HG02938 (cell line): ENCODE results near the gene RAB3IL1.
"Not testable (repeated sequence)": the region's sequence is repeated elsewhere in the genome, so short reads cannot be mapped to it uniquely, and the experiment has no call there.

Experiments used
- ATAC-seq: cut with Tn5 transposase; IDR thresholded peaks from one replicate; pipeline ENCODE4 v1.9.1; 2021; ENCODE audit warnings: mild to moderate bottlenecking, moderate library complexity; ENCODE audit not compliant: unreplicated experiment

Gene RAB3IL1, protein sequence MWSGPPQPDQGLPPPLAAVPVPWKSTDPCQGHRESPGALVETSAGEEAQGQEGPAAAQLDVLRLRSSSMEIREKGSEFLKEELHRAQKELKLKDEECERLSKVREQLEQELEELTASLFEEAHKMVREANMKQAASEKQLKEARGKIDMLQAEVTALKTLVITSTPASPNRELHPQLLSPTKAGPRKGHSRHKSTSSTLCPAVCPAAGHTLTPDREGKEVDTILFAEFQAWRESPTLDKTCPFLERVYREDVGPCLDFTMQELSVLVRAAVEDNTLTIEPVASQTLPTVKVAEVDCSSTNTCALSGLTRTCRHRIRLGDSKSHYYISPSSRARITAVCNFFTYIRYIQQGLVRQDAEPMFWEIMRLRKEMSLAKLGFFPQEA

DNA sequence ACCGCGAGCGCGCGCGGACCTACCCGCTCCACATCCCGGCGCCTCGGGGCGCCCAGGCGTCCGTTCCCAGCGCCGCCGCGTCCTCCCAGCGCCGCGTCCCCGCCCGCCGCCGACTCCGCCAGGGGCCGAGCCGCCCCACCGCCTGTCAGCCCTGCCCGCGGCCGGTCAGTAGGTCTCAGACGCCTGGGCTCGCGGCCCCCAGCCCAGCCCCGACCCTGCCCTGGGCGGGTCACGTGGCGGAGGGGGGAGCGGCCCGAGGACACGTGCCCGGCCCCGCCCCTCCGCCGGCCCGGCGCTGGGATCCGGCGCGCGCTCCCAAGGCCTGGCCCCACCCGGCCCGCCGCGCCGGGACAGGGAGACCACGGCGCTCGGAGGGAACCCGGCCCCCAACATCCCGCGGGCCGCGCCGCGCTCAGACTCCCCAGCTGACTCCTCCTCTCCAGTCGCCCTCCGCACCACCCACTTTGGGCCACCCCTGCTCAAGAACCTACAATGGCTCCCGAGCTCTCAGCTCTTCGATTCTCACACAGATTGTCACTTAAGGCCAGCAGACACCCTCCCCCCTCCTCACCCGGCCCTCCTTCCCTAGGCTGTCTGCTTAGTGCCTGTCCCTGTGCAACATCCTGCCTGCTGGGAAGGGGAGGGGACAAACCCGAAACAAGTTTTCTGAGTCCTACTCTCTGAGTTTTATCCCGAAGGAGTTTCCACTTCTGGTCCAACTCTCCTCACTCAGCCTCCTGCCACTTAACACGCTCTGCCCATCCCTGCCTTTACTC is at the start of gene RAB3IL1:
TSS of gene RAB3IL1 (minus strand) at position 233 of the 776 bp plus-strand sequence. CDS start at position 34, 199 bp downstream.
- no peak for ATAC-seq

DNA sequence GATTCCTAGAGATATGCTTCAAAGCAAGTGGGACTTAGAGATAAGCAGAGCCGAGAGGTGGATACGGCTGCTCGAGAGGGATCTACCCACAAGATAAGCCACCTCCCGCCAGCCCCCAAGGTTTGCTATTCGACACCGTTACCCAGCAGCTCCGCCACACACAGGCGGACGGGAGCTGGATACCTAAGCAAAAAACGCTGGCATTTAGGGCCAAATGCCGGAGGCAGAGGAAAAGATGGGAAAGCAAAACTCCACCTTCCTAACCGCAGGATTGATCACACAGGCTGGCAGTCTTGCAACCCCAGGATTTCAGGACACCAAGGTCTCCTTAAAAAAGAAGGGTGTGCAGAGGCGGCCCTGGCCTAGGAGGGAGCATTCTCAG is 49.4 kb upstream of the RAB3IL1 start:
- no peak for ATAC-seq

DNA sequence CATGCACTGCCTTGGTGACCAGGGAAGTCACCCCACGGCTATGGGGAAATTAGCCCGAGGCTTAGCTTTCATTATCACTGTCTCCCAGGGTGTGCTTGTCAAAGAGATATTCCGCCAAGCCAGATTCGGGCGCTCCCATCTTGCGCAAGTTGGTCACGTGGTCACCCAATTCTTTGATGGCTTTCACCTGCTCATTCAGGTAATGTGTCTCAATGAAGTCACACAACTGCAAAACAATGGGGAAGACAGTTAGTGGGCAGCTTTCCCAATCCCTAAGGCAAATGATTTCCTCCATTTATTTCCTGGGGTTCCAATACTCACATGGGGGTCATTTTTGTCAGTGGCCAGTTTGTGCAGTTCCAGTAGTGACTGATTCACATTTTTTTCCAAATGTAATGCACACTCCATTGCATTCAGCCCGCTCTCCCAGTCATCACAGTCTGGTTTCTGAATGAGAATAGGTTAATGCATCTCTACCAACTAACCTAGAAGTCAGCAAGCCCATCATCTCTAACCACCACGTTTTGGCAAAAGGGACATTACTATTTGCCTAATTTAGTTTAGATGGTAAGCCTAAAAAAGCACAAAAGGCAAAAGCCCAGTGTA is 47.4 kb upstream of the RAB3IL1 start:
- ATAC-seq = not testable (repeated sequence)

DNA sequence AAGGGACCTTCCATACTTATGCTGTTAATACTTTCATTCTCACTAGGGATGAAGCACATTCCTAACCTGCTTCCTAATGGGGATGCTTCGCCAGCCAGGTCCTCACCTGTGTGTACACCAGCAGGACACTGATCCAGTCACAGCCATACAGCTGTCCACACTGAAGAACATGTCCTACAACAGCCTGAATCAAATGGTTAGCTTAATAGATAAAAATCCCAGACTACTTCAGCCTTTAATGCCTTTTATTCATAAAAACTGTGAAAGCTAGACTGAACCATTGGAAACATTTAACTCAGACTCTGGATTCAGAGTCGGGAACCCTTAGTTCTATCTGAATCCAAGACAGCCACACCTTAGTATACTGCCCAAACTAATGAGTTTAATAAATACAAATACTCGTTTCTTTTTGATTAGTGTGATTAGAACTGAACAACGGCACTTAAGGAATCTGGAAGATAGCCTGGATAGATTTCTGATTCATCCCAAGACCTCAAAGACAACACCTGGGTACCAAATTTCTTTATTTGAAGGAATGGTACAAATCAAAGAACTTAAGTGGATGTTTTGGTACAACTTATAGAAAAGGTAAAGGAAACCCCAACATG is 46.8 kb upstream of the RAB3IL1 start:
- ATAC-seq = no peak

DNA sequence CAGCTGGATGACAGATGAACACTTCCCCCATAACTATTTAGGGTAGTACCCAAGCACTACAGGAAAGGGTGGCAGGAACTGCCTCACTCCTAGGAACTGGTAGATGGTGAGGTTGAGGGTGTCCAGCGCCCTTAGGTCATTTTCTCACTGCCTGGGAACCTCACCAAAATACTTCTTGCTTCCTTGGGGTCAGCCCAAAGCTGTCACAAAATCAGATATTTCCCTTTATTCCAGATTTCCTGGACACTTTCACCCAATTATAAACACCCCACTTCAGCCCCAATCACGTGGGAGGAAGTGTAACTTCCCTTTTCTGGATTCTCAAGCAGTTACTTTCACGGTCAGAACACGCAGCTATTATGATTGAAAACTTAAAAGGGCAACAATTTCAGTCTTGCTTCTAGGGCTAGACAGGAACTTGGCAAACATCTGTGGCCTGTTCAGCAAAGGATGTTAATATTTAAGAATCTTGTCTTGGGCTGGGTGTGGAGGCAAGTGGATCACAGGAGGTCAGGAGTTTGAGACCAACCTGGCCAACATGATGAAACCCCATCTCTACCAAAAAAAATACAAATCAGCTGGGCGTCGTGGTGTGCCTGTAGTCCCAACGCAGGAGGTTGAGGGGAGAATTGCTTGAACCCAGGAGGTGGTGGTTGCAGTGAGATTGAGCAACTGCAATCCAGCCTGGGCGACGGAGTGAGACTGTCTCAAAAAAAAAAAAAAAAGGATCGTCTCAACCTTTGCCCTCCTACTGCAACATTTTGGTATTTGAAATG is 46.1 kb upstream of the RAB3IL1 start:
- ATAC-seq = no peak

DNA sequence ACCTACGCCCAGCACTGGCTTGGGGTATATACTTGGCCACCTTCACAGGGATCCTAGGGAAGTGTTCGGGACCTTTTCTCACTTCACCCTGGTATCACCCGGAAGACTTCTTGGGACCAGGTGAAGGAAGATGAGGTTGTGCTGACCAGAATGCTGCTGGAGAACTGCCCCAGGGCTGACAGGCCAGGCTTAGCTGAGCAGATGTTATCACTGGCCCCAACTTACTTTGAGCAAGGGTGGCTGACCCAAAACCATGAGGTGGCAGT is 45.6 kb upstream of the RAB3IL1 start:
- no peak for ATAC-seq

DNA sequence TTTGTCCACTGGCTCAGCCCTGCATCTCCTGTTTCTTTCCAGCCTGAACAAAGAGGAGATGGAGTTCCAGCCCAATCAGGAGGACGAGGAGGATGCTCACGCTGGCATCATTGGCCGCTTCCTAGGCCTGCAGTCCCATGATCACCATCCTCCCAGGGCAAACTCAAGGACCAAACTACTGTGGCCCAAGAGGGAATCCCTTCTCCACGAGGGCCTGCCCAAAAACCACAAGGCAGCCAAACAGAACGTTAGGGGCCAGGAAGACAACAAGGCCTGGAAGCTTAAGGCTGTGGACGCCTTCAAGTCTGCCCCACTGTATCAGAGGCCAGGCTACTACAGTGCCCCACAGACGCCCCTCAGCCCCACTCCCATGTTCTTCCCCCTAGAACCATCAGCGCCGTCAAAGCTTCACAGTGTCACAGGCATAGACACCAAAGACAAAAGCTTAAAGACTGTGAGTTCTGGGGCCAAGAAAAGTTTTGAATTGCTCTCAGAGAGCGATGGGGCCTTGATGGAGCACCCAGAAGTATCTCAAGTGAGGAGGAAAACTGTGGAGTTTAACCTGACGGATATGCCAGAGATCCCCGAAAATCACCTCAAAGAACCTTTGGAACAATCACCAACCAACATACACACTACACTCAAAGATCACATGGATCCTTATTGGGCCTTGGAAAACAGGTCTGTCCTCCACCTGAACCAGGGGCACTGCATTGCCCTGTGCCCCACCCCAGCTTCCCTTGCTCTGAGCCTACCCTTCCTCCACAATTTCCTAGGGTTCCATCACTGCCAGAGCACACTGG is 45.0 kb upstream of the RAB3IL1 start:
- ATAC-seq = no peak

DNA sequence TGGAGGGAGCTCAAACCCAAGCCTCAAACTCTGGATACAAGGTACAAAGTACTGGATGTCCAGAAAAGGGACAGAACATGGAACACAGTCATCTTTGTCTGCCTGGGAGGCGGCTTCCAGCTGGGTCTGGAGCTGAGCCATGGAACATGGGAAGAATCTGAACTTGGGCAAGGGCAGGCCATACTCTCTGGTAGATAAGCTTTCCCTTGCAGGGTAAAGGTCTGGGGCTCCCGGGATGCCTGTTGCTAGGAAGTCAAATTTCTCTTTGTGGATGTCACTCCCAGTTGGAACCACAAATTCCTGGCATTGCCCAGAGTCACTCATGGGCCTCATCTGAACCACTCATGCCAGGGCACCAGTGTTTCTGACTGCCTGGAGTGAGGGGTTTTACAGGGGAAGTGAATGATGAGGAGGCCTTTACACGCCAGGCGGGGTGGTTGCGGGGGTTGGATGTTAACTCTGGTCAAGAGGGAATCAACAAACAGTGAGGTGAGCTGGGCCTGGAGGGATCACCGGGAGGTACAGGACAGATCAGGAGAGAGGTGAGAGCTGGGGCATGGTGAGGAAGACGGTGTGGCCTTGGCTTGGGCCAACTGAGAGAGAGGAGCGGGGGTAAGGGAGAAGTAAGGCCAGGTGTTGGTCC is 44.3 kb upstream of the RAB3IL1 start:
- no peak for ATAC-seq

DNA sequence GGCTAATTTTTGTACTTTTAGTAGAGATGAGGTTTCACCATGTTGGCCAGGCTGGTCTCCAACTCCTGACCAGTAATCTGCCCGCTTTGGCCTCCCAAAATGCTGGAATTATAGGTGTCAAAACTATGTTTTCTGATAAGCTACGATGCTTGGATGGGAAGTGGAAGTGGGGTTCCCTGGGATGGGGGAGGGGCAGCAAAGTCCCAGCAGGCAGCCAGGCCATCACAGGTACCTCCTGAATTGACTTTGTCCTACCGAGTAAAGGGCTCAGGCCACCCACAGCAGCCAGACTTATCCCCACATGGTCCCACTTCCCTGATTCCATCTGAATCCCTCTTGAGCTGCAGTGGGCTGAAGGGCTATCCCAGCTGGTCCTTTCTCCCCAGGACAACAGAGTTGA is 43.2 kb upstream of the RAB3IL1 start:
- no peak for ATAC-seq

DNA sequence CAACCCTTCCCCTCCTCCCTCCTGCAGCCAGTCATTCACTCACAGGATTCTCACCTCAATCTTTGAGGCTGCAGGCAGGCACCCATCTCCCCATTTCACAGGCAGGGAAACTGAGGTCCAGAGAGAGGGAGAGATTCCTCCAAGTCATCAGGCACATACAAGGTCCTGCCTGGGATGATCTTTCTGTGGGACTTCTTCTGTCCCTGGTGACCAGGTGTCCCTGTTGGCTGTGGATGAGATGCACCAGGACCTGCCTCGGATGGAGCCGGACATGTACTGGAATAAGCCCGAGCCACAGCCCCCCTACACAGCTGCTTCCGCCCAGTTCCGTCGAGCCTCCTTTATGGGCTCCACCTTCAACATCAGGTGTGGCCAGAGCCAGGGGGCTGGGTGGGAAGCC is 42.3 kb upstream of the RAB3IL1 start:
- no peak for ATAC-seq

DNA sequence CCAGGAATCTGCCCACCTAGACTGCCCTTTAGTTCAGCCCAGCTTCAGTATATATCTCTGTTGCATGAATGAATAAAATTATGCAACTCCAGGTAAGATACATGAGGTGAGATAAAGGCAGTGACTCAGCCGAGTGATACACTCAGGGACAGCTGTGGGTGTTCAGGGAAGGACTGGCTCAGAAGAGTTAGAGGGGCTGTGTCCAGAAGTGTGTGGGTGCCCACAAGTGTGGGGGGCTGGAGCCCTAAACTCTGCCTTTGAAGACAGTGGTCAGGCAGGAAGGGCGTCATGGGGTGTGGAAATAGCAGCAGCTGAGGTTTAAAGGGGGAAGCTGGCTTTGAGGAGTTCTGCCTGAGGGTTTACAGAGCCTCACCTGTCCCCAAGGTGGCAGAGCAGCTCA is 41.7 kb upstream of the RAB3IL1 start:
- no peak for ATAC-seq

DNA sequence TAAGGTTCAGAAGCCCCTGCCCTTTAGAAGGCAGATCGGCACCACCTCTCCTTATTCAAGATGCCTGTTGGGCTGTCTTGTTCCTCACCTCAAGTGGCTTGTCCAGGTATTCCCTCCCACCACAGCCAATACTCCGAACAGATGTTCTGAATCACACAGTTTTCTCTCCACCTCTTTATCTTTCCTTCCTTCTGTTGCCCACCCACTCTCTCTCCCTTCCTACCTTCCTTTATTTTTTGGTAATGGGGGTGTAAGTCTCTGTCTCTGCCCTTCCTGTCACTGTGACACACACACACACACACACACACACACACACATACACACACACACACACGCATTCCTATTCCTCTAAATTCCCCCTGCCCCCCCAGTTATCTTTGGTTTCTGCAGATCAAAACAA is 41.2 kb upstream of the RAB3IL1 start:
- ATAC-seq = no peak

DNA sequence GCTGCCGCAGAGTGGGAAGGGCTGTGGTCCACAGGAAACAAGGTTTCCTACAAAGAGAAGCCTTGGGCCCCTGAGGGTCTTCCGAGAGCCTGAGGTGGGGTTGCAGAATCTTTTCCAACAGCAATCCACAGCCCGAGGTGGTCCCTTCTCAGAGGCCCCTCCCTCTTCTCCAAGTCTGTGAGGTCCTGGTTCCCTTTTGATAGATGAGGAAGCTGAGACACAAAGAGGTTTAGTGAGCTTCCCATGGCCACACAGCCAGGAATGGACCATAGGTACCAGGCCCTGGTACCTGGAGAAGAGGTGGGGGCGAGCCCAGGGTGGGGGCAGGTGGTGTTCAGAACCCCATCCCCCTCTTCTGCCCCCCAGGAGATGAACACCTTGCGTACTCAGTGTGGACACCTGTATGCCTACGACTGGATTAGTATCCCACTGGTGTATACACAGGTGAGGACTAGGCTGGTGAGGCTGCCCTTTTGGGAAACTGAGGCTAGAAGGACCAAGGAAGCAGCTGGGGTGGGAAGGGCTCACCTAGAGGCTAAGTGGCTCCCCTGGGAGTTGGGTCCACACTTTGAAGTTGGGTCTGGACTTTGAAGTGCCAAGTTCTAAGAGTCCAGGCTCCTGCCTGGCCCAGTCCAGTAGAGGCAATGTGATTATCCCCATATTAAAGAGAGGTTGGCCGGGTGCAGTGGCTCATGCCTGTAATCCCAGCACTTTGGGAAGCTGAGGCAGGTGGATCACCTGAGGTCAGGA is 39.8 kb upstream of the RAB3IL1 start:
- no peak for ATAC-seq

DNA sequence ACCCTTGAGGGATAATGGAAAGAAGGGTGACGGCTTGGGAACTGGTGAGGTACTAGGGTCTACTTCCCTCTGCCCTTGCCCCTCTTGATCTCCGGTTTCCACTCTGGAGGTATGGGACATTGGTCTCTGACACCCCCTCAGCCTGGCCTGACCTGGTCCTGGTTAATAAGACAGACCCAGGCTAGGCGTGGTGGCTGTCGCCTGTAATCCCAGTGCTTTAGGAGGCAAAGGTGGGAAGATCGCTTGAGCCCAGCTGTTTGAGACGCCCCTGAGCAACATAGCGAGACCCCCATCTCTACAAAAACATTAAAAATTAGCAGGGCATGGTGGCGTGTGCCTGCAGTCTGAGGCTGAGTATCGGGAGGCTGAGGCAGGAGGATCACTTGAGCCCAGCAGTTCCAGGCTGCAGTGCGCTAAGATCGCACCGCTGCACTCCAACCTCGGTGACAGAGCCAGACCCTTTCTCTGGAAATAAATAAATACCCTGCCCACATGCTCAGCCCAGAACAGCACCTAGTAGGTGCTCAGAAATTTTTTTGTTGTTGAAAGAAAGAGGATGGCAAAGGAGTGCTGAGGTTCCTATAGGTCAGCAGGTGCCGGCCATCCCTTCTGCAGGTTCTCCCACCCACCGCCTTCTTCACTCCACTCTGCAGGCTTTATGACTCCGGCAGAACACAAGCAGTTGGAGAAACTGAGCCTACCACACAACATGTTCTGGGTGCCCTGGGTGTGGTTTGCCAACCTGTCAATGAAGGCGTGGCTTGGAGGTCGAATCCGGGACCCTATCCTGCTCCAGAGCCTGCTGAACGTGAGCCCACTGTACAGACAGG is 39.0 kb upstream of the RAB3IL1 start:
- no peak for ATAC-seq

DNA sequence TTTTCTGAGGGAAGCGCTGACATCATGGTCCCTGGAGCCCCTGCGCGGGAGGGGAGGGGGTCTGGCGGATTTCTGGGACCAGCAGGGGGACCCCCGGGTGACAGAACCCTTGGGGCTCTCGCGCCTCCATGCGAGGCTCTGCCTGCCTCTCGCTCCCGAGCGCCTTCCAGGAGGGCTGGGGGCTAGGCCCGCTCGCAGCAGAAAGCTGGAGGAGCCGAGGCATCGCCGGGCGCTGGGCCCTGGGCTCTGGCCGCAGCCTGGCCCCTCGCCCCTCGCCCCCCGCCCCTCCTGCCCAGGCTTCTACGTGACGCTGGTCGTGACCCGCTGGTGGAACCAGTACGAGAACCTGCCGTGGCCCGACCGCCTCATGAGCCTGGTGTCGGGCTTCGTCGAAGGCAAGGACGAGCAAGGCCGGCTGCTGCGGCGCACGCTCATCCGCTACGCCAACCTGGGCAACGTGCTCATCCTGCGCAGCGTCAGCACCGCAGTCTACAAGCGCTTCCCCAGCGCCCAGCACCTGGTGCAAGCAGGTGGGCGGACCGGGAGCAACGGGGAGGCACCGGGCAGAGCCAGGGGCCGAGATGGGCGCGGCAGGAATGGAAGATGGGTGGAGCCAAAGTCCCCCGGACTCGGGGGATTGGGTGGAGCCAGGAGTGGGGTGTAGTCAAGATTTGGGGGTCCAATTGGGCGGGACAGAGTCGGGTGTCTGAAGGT is 38.2 kb upstream of the RAB3IL1 start:
- ATAC-seq = no peak

DNA sequence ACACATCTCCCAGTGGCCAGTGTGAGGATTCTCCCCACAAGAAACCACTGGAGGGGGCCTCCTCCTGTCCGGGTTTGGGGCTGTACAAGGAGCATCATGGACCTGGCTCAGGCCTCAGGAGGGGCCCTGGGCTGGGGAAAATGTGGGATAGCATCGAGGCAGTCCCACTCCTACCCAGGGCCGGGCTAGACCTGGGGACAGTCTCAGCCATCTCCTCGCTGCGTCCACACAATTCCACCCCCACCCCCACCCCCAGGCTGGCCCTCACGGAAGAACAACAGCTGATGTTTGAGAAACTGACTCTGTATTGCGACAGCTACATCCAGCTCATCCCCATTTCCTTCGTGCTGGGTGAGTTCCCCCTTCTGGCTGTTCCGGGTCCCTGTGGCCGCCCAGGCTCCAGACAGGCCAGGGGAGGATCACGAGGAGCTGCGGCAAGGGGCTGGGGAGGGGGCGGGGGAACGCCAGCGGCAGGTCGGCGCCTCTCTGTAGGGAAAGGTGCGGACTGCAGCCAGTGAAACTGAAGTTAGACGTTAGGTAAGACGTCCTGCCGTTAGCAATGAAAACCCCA is 37.6 kb upstream of the RAB3IL1 start:
- no peak for ATAC-seq
